Heart left ventricle (tissue), 16 donors: ENCODE results near the gene CLEC2B. TPM values are rescaled to one million over a fixed set of nuclear protein-coding genes. Genes with fewer than 3 reads are reported as not detected.
A peak's percentile ranks its signal among the peaks of the same experiment; 100 is the strongest.

Source experiments
- ATAC-seq, 4 donors: fragments of 200-7000 bp; cut with Tn5 transposase; one replicate each; pipeline ENCODE4 v1.9.1; 2020 to 2022; ENCODE audit warnings: moderate library complexity in 4 of 4, mild to moderate bottlenecking in 3 of 4, moderate number of reproducible peaks in 1 of 4
- DNase-seq, 5 donors: peaks; one replicate each; pipeline ENCODE4 v3.0.0-alpha.2; 2020
- H3K27ac ChIP-seq, 12 donors: fragments of 200-600 bp; sonication (generic) in 4 of 12; one replicate each; pipeline versions ENCODE4 v1.5.0 to v1.8.0; 2016 to 2022; ENCODE audit warnings: mild to moderate bottlenecking in 2 of 12
- H3K27me3 ChIP-seq, 9 donors: fragments of 200-600 bp; sonication (generic) in 2 of 9; one replicate each; pipeline versions ENCODE4 v1.5.1 to v1.8.0; 2016 to 2022; ENCODE audit warnings: mild to moderate bottlenecking in 3 of 9
- H3K36me3 ChIP-seq, 9 donors: fragments of 200-600 bp; sonication (generic) in 2 of 9; one replicate each; pipeline versions ENCODE4 v1.5.0 to v1.8.0; 2018 to 2022; ENCODE audit warnings: mild to moderate bottlenecking in 2 of 9
- H3K4me1 ChIP-seq, 12 donors: fragments of 200-600 bp; sonication (generic) in 4 of 12; one replicate each; pipeline versions ENCODE4 v1.5.0 to v1.8.0; 2016 to 2022; ENCODE audit warnings: mild to moderate bottlenecking in 3 of 12
- H3K4me3 ChIP-seq, 12 donors: fragments of 200-600 bp; sonication (generic) in 4 of 12; one replicate each; pipeline versions ENCODE4 v1.5.0 to v1.8.0; 2017 to 2022; ENCODE audit warnings: mild to moderate bottlenecking in 9 of 12, moderate library complexity in 4 of 12
- H3K9me3 ChIP-seq, 12 donors: fragments of 200-600 bp; sonication (generic) in 4 of 12; one replicate each; pipeline versions ENCODE4 v1.5.0 to v1.8.0; 2016 to 2022; ENCODE audit warnings: mild to moderate bottlenecking in 1 of 12
- CTCF ChIP-seq, 12 donors: fragments of 200-600 bp; sonication (generic) in 4 of 12; IDR thresholded peaks; one replicate each; pipeline versions ENCODE4 v1.5.0 to v1.8.0; 2018 to 2022; ENCODE audit warnings: antibody characterized with exemption in 12 of 12, mild to moderate bottlenecking in 5 of 12
- POLR2A ChIP-seq, 2 donors: fragments of 450-650 bp; IDR thresholded peaks; one replicate each; pipeline ENCODE4 v1.6.1; 2017; ENCODE audit warnings: antibody characterized with exemption in 2 of 2, mild to moderate bottlenecking in 2 of 2, moderate library complexity in 2 of 2
- WGBS, 4 donors: extraction: QIAGEN DNeasy Blood & Tissue Kit in 2 of 4; methylation state at CpG; one replicate each; pipeline versions ENCODE4 v1.1.5 to v1.1.7; 2013 to 2018; 5-methylcytosine and 5-hydroxymethylcytosine counted together
- intact Hi-C, 10 donors: fragments of 100-400 bp; cut with DNase I; formaldehyde crosslinking; loops; one replicate each; pipeline versions ENCODE4 v1.11.1 to v1.14.2; 2022
- polyA plus RNA-seq, 2 donors: library from polyadenylated mRNA; stranded (reverse); fragments of 200-250 nt; gene quantifications; one replicate each; pipeline ENCODE4 v1.2.3, GENCODE V29; 2013
- total RNA-seq, 9 donors: library from RNA; depleted of rRNA in 2 of 9; stranded (reverse); fragments of >200 nt in 2 of 9; fragmentation: NEBNext Ultra II Directional in 3 of 9; extraction: Animal tissue kit (Norgen Biotek cat#: 25700) in 3 of 9; gene quantifications; one replicate each; pipeline versions ENCODE4 v1.1.0 to v1.2.4, GENCODE V29; 2016 to 2023
- donor health status: ischemic (EF 13 %, LVEDD 7.1; RV severe dilation, severe dysfunction).
- donor health status: healthy with polysubstance abuse.
- donor health status: DM: no; HTN: yes; CAD: no.
- donor health status: DM: no; HTN: no; CAD: no.
- donor health status: ischemic (EF 25% LVEDD 6.9; RV normal size, moderate dysfunction).
- donor health status: ischemic (EF 25% LVEDD 5.7; RV mildly dilated, moderate dysfunction).
- donor health status: healthy.
- donor health status: DM: yes; HTN: yes; CAD: no.
- donor health status: ischemic (EF 35%, LVEDD 5.7; RV mildly dilated, moderate dysfunction).
- donor health status: nonischemic (EF 11% LVEDD 7.7; RV severe dilation, severe dysfunction).
- donor health status: DM: yes; HTN: yes; CAD: no.
- donor health status: PGD.
- donor health status: ischemic (EF 29% LVEDD 5.4; RV normal size, mild dysfunction).
- donor health status: nonischemic (EF 23%, LVEDD 6.1; RV moderate dilation, normal function).

Gene CLEC2B
- total and polyA plus RNA-seq, 11 donors = 2.7 to 18.8 (median 4.5) TPM

- peak overlapping the region in 1 of 12 donors; percentile 67 for H3K27ac ChIP-seq
- no peak for ATAC-seq
- H3K36me3 ChIP-seq = peaks cover 0 to 60% (median 38%) of the 10 kb centered on the region in 9 donors
- no peak for DNase-seq
- no peak overlapping the region for H3K4me3 ChIP-seq
- H3K4me1 ChIP-seq = peaks cover 0 to 35% (median 0%) of the 10 kb centered on the region in 12 donors
- TF ChIP-seq CTCF (IDR thresholded peaks at IDR 0.05) = no peak
- TF ChIP-seq POLR2A (IDR thresholded peaks at IDR 0.05) = no peak
- WGBS, 4 donors = 83 to 95% (median 86%) methylated on average over 1 of the region's 1 CpG
- no peaks in the 10 kb centered on the region for H3K27me3 ChIP-seq
- intact Hi-C loops = no loop called here
- H3K9me3 ChIP-seq = no peaks in the 10 kb centered on the region
Measured at GRCh38 chr12:9856151-9856550, 13.0 kb downstream of the CLEC2B start.

- Histone ChIP-seq H3K36me3 (peaks cover 0 to 54% (median 34%) of the 10 kb centered on the region in 9 donors), H3K4me1 (peaks cover 0 to 7% (median 0%) of the 10 kb centered on the region in 12 donors), H3K27me3 (no peaks in the 10 kb centered on the region), H3K4me3 (no peak overlapping the region), H3K27ac (no peak overlapping the region), H3K9me3 (peaks cover 0 to 26% (median 10%) of the 10 kb centered on the region in 12 donors)
- intact Hi-C loops = no loop called here
- ATAC-seq = no peak
- 87 to 94% (median 90%) methylated on average over 2 of the region's 2 CpGs for WGBS, 4 donors
- no peak for DNase-seq
- TF ChIP-seq POLR2A (IDR thresholded peaks at IDR 0.05) (no peak), CTCF (IDR thresholded peaks at IDR 0.05) (no peak)
Measured at GRCh38 chr12:9851927-9852326, 17.2 kb downstream of the CLEC2B start.

GRCh38 chr12:9851050-9851449 lies 18.1 kb downstream of the CLEC2B start:
- Histone ChIP-seq H3K27ac (no peak overlapping the region), H3K4me1 (no peaks in the 10 kb centered on the region), H3K4me3 (no peak overlapping the region), H3K36me3 (peaks cover 0 to 45% (median 25%) of the 10 kb centered on the region in 9 donors), H3K27me3 (no peaks in the 10 kb centered on the region), H3K9me3 (peaks cover 0 to 34% (median 12%) of the 10 kb centered on the region in 12 donors)
- ATAC-seq (no peak), DNase-seq (no peak)
- intact Hi-C loops = no loop called here
- TF ChIP-seq CTCF (IDR thresholded peaks at IDR 0.05) (no peak), POLR2A (IDR thresholded peaks at IDR 0.05) (no peak)
- WGBS, 4 donors = 94 to 95% (median 95%) methylated on average over 5 of the region's 5 CpGs

- Histone ChIP-seq H3K36me3 (peaks cover 0 to 24% (median 19%) of the 10 kb centered on the region in 9 donors), H3K4me1 (no peaks in the 10 kb centered on the region), H3K27me3 (no peaks in the 10 kb centered on the region), H3K9me3 (peaks cover 0 to 43% (median 13%) of the 10 kb centered on the region in 12 donors), H3K4me3 (no peak overlapping the region), H3K27ac (no peak overlapping the region)
- no peak for TF ChIP-seq CTCF (IDR thresholded peaks at IDR 0.05)
- no peak for TF ChIP-seq POLR2A (IDR thresholded peaks at IDR 0.05)
- intact Hi-C loops = no loop called here
- WGBS, 4 donors = 49 to 63% (median 60%) methylated on average over 5 of the region's 5 CpGs
- ATAC-seq (no peak), DNase-seq (no peak)
Measured at GRCh38 chr12:9848899-9849298, 20.3 kb downstream of the CLEC2B start.
